GDM1 (cell line): ENCODE data around the gene FTO.

ENCODE experiments used
- DNase-seq: peaks from one replicate; lab custom pipeline; 2025; lab: John Stamatoyannopoulos, UW

Gene FTO

GRCh38 chr16:54090602-54091001, 386.6 kb downstream of the FTO start:
- DNase-seq, result no peak

GRCh38 chr16:54093281-54093680, 389.3 kb downstream of the FTO start:
- DNase-seq, result no peak

- no peak for DNase-seq
Observed at GRCh38 chr16:54094641-54095040, 390.7 kb downstream of the FTO start.

GRCh38 chr16:54096607-54097006, 392.7 kb downstream of the FTO start:
- no peak for DNase-seq

GRCh38 chr16:54097774-54098173, 393.8 kb downstream of the FTO start:
- no peak for DNase-seq

GRCh38 chr16:54098247-54098646, 394.3 kb downstream of the FTO start:
- no peak for DNase-seq

GRCh38 chr16:54099627-54100026, 395.7 kb downstream of the FTO start:
- DNase-seq, result no peak

- no peak for DNase-seq
Observed at GRCh38 chr16:54102888-54103866, 399.2 kb downstream of the FTO start.

GRCh38 chr16:54106057-54106456, 402.1 kb downstream of the FTO start:
- DNase-seq, result no peak

- DNase-seq, result no peak
Observed at GRCh38 chr16:54107583-54108202, 403.7 kb downstream of the FTO start.

GRCh38 chr16:54110016-54110981, 406.3 kb downstream of the FTO start:
- DNase-seq, result no peak

- DNase-seq, result no peak
Observed at GRCh38 chr16:54112451-54113206, 408.7 kb downstream of the FTO start.

GRCh38 chr16:54115558-54115957, 411.6 kb downstream of the FTO start:
- no peak for DNase-seq

- no peak for DNase-seq
Observed at GRCh38 chr16:54116124-54116655, 412.2 kb downstream of the FTO start.

- no peak for DNase-seq
Observed at GRCh38 chr16:54118846-54119245, 414.9 kb downstream of the FTO start.

- no peak for DNase-seq
Observed at GRCh38 chr16:54120846-54121480, 417.0 kb downstream of the FTO start.

GRCh38 chr16:54121539-54122295, 417.8 kb downstream of the FTO start:
- DNase-seq, result no peak

GRCh38 chr16:54123766-54124165, 419.8 kb downstream of the FTO start:
- DNase-seq, result no peak

GRCh38 chr16:54125751-54126655, 422.0 kb downstream of the FTO start:
- no peak for DNase-seq
